ENCODE measurements around the gene LRIG2.

LRIG2 gene

GRCh38 chr1:113169591-113169990 lies 96.6 kb downstream of the LRIG2 start:
- no peak for TF ChIP-seq CTCF (IDR thresholded peaks at IDR 0.05; ENCODE audit: control insufficient read depth, extremely low read depth, insufficient read depth)
- DNase-seq (ENCODE audit: low read depth) = no peak

GRCh38 chr1:113170519-113170918 lies 97.5 kb downstream of the LRIG2 start:
- H3K4me3 ChIP-seq (ENCODE audit: low read depth, low read length) = no peak overlapping the region
- DNase-seq (ENCODE audit: low read depth) = no peak
- no peak for TF ChIP-seq CTCF (IDR thresholded peaks at IDR 0.05; ENCODE audit: control insufficient read depth, extremely low read depth, insufficient read depth)

More at GRCh38 chr1:113169591-113169990, 96.6 kb downstream of the LRIG2 start:
- H3K4me3 ChIP-seq (ENCODE audit: low read depth, low read length) = no peak overlapping the region

GRCh38 chr1:113178106-113178505 lies 105.1 kb downstream of the LRIG2 start:
- no peak overlapping the region for H3K4me3 ChIP-seq (ENCODE audit: low read depth, low read length)
- TF ChIP-seq CTCF (IDR thresholded peaks at IDR 0.05; ENCODE audit: control insufficient read depth, extremely low read depth, insufficient read depth) = no peak
- DNase-seq (ENCODE audit: low read depth) = no peak

- DNase-seq (ENCODE audit: low read depth) = no peak
- no peak for TF ChIP-seq CTCF (IDR thresholded peaks at IDR 0.05; ENCODE audit: control insufficient read depth, extremely low read depth, insufficient read depth)
- H3K4me3 ChIP-seq (ENCODE audit: low read depth, low read length) = no peak overlapping the region
Measured at GRCh38 chr1:113178522-113178921, 105.5 kb downstream of the LRIG2 start.

All from LNCaP clone FGC (cell line).